Measurements from ENCODE around the gene SKAP1. TPM values are rescaled to one million over a fixed set of nuclear protein-coding genes. Genes with fewer than 3 reads are reported as not detected.
"Not testable (repeated sequence)": the region's sequence is repeated elsewhere in the genome, so short reads cannot be mapped to it uniquely, and the experiment has no call there.

Gene SKAP1
- total RNA-seq, 1 experiment from 2014 or later: 1.3 TPM

DNA sequence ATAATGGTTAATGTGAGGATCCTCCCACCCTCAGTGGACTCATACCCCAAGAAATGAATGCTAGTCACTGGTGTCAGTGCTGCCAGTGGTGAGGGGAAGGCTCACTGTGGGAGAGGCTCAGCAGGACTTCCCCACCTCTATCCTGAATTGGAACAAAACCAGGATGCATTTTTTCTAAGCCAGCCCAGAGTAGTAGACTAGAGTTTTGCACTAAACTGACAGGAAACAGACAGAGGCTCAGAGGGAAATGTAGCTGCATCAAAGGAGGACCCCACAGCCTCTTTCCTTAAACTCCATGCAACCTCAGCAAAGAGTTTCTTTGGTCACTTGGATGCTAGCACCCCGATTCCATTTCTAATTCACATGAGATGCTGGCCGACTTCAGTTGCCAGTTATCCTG is 10.7 kb upstream of the SKAP1 start:
- no peak overlapping the region for H3K27ac ChIP-seq
- no peaks in the 10 kb centered on the region; the same call in 1 of the 2 replicates for H3K9me3 ChIP-seq (replicated peaks)
- no peak overlapping the region for H3K4me3 ChIP-seq
- no peaks in the 10 kb centered on the region for H3K4me1 ChIP-seq (replicated peaks)
- DNase-seq (ENCODE audit: low read depth in 1 of 2, low spot score in 2 of 2): no peak
- no peaks in the 10 kb centered on the region for H3K36me3 ChIP-seq
- H3K27me3 ChIP-seq (replicated peaks): peaks cover 34% of the 10 kb centered on the region

DNA sequence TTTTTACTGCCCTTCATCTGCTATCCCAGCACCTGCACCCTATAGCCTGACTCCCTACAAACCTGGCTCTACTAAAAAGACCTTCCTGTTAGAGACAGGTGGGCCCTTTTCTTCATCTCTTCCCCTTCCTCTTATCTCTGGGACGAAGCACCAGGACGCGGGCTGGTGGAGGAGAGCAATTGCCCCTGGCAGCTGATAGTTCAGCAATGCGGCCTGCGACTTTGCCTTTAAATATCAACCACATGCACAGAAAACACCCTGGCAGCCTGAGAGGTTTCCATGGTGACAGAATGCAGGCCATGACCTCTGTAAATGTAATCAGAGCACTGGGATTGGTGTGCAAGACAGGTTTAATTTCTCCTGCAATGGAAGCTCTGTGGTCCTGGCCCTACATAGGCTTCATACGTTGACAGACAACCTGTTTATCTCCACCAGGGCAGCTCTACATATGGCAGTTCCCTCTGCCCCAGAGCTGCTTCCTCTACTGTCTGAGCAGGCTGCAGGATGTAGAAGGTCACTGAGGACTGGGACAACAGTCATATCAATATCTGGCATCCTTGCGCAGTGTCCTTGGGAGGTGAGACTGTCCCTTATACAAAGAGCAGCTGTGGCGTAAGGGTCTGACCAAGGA is 10.0 kb upstream of the SKAP1 start:
- no peak overlapping the region for H3K4me3 ChIP-seq
- no peak overlapping the region for H3K27ac ChIP-seq
- H3K9me3 ChIP-seq (replicated peaks): no peaks in the 10 kb centered on the region; the same call in 1 of the 2 replicates
- no peaks in the 10 kb centered on the region for H3K36me3 ChIP-seq
- H3K4me1 ChIP-seq (replicated peaks): no peaks in the 10 kb centered on the region
- DNase-seq (ENCODE audit: low read depth in 1 of 2, low spot score in 2 of 2): no peak
- H3K27me3 ChIP-seq (replicated peaks): peaks cover 40% of the 10 kb centered on the region

DNA sequence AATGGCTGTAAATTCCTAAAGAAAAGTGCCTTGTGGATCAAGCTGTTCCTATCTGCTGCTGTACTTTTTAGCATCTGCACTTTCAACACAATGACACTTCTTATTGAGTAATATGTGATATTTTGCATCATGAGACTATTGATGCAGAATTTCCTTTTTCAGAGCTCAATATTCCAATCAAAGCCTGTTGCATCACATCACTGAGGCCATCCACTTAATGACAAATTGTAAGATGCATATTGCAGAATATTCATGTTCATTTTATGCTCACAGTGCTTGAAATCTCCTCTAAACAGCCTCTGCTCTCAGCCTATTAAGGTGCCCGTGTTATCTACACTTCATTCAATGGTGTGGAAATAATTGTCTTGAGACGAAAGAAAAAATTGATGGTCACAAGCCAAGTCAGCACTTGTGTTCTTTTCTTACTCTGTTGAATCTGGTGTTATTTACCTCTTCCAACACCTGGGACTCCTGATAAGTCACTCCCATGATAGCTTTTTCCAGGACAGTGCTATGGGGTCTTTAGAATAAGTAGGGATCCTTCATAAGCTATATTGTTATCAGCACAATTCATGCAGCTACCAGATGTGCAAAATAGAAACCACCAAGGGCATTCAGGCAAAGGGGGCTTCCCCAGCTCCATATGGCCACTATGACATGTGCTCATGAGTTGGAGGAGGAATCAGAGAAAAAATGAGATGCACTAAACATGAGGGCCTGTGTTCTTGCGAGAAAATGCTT is 9.3 kb upstream of the SKAP1 start:
- DNase-seq (ENCODE audit: low read depth in 1 of 2, low spot score in 2 of 2): no peak
- Histone ChIP-seq H3K4me1 (replicated peaks) (no peaks in the 10 kb centered on the region), H3K9me3 (replicated peaks) (no peaks in the 10 kb centered on the region; the same call in 1 of the 2 replicates), H3K27me3 (replicated peaks) (peaks cover 46% of the 10 kb centered on the region), H3K4me3 (no peak overlapping the region), H3K36me3 (no peaks in the 10 kb centered on the region), H3K27ac (no peak overlapping the region)

DNA sequence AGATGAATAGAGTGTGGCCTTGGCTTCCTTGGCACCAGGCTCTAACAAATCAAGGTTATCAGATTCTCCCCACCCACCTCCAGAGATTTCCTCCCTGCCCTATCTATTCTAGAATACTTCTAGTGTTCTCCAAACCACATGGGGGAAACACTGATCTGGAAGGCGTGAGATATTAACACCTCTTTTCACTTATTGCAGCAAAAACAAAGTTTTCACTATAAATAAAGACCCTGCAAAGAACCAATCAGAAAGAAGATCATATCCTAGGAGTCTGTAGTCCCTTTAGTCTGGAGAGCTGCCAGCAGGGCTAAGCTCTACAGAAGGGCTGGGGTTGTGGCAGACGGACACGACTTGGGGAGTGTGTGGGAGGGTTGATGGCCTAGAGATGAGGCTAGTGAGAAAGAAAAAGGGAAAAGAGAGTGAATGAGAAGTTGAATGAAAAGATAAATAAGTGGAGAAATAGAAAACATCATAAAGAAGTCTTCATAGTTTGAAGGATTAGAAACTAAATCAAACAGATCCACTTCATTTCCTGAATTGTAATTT is 8.6 kb upstream of the SKAP1 start:
- Histone ChIP-seq H3K4me3 (no peak overlapping the region), H3K36me3 (no peaks in the 10 kb centered on the region), H3K27ac (no peak overlapping the region), H3K27me3 (replicated peaks) (peaks cover 53% of the 10 kb centered on the region), H3K9me3 (replicated peaks) (no peaks in the 10 kb centered on the region; the same call in 1 of the 2 replicates), H3K4me1 (replicated peaks) (no peaks in the 10 kb centered on the region)
- DNase-seq (ENCODE audit: low read depth in 1 of 2, low spot score in 2 of 2): no peak

DNA sequence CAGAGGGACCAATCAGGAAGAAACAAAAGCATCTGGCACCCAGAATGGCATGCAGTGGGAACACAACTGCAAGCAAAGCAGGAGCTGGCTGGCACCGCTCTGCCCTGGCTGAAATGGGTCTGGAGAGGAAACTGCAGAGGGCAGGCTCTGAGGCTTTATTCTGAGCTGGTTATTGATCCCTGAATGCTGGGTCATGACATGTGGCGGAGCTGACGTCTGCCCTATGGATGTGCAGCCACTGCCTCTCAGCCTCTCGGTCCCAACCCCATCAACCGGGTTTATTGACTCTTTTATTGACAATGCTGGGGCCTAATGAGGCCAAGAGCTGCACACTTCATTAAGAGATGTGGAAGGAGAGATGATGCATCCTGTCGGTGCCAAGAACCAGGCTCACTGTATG is 3.9 kb upstream of the SKAP1 start:
- Histone ChIP-seq H3K27me3 (replicated peaks) (peaks cover 90% of the 10 kb centered on the region), H3K36me3 (no peaks in the 10 kb centered on the region), H3K4me3 (no peak overlapping the region), H3K9me3 (replicated peaks) (no peaks in the 10 kb centered on the region; the same call in 1 of the 2 replicates), H3K4me1 (replicated peaks) (no peaks in the 10 kb centered on the region), H3K27ac (no peak overlapping the region)
- DNase-seq (ENCODE audit: low read depth in 1 of 2, low spot score in 2 of 2): no peak

DNA sequence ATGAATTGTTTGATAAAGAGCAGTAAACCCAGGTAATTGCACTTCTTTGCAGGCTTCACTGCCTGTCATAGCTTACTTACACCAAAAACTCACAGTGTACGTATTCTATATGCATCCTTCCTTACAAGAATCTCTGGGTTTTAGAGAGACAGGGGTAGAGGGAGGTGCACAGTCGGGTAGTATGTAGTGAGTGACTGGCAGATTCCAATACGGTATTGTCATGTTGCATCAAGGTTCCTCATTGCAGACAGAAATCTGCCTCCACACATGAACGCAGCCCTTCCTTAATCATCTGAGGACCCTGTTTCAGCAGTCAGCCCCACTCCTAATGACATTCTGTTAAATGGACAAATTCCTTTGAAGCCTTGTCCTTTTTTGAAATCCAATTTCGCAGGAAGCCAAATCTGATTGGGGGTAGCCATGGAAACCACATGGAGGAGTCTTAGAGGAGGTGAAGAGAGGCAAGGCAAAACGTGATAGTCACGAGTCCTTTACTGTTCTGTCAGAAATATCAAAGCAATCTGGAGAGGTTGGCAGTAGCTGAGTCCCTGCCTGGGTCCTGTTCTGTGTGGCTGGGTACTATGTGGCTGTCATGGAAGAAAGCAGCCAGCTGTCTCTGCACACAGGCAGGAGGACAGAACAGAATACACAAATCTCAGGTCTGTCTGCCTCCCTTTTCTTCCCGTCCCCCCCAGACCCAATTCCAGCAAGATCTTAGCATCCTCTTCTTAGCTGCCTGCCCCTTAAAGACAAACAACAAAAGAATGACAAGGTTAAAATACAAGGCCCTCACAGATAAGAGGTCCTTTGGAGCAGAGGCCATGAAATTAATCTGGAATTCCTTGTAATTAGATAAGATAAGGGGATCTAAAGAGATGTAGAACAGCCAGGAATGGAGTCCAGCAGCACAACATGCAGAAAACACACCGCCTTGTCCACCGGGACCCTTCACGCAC is 3.1 kb upstream of the SKAP1 start:
- Histone ChIP-seq H3K4me3 (no peak overlapping the region), H3K27me3 (replicated peaks) (peaks cover 90% of the 10 kb centered on the region), H3K4me1 (replicated peaks) (no peaks in the 10 kb centered on the region), H3K36me3 (no peaks in the 10 kb centered on the region), H3K9me3 (replicated peaks) (no peaks in the 10 kb centered on the region), H3K27ac (no peak overlapping the region)
- DNase-seq (ENCODE audit: low read depth in 1 of 2, low spot score in 2 of 2): no peak

DNA sequence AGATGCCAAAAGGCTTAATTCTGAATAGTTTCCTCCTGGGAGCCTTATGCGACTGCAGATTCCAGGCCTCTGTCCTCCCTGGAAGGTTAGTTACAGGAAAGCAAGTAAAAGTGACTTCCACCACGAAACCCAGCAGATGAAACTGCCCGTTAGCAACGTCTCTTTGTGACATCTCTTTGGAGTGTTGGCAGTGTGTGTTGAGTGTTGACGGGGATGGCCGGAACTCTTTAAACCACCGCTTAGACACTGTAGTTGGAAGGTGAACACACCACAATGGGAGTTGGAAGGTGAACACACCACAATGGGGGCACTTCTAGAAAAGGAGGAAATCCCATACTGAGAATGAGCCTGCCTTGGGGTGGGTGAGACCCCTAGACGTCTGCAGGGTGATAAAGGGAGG is 858 bp downstream of the SKAP1 start:
- no peaks in the 10 kb centered on the region for H3K9me3 ChIP-seq (replicated peaks)
- peaks cover 71% of the 10 kb centered on the region for H3K27me3 ChIP-seq (replicated peaks)
- H3K27ac ChIP-seq: no peak overlapping the region
- H3K4me1 ChIP-seq (replicated peaks): no peaks in the 10 kb centered on the region
- H3K36me3 ChIP-seq: no peaks in the 10 kb centered on the region
- DNase-seq (ENCODE audit: low read depth in 1 of 2, low spot score in 2 of 2): no peak
- no peak overlapping the region for H3K4me3 ChIP-seq

DNA sequence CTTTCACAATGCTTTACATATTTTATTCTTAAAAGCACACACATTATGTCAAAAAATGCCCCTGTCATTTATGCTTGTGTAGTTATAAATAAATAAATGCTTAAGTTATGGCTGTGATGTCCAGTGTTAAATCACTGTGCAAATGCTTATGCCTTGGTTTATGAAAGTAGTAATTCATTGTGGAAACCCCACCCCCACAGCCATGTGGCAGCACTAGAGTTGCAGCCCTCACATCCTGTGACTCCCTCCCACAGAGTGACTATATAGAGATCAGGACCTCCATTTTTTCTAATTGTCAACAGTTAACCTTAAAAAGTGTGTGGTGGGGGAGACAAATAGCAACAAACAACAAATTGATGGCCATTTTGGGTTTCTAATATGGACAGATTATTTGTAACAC is 2.4 kb downstream of the SKAP1 start:
- DNase-seq (ENCODE audit: low read depth in 1 of 2, low spot score in 2 of 2): no peak
- Histone ChIP-seq H3K9me3 (replicated peaks) (no peaks in the 10 kb centered on the region), H3K27me3 (replicated peaks) (peaks cover 55% of the 10 kb centered on the region), H3K4me1 (replicated peaks) (no peaks in the 10 kb centered on the region), H3K27ac (no peak overlapping the region), H3K36me3 (no peaks in the 10 kb centered on the region), H3K4me3 (no peak overlapping the region)

DNA sequence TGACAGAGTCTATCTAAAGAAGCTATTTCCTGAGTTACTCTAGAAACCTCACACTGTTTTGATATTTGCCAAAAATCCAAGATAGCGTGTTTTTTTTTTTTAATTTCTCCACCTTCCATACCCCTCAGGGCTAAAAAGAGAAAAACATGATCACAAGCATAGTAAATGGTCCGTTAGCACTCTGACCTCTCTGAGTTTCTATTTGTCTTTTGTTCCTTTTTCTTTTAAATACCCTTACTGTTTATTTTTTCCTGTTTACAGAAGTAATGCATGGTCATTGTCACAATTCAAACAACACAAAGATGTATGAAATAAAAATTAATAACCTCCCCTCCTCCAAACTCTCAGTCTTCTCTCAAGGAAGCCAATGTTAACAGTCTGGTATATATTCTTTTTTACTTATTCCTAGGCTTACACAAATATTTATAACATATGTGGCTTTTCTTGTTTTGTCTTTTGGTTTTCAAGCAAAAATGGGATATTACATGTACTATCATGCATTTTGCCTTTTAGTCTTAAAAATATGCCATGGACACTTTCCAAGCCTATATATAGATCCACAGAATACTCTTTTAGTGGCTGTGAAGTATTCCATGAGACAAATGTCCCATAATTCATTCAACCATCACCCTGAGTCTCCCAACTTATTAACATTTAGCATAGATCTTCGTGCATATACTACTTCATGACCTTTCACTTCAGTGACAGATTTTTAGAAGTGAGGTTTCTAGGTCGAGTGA is 3.1 kb downstream of the SKAP1 start:
- H3K4me1 ChIP-seq (replicated peaks): no peaks in the 10 kb centered on the region
- H3K4me3 ChIP-seq: no peak overlapping the region
- H3K36me3 ChIP-seq: no peaks in the 10 kb centered on the region
- H3K27me3 ChIP-seq (replicated peaks): peaks cover 49% of the 10 kb centered on the region
- no peak overlapping the region for H3K27ac ChIP-seq
- no peak for DNase-seq (ENCODE audit: low read depth in 1 of 2, low spot score in 2 of 2)
- no peaks in the 10 kb centered on the region for H3K9me3 ChIP-seq (replicated peaks)

DNA sequence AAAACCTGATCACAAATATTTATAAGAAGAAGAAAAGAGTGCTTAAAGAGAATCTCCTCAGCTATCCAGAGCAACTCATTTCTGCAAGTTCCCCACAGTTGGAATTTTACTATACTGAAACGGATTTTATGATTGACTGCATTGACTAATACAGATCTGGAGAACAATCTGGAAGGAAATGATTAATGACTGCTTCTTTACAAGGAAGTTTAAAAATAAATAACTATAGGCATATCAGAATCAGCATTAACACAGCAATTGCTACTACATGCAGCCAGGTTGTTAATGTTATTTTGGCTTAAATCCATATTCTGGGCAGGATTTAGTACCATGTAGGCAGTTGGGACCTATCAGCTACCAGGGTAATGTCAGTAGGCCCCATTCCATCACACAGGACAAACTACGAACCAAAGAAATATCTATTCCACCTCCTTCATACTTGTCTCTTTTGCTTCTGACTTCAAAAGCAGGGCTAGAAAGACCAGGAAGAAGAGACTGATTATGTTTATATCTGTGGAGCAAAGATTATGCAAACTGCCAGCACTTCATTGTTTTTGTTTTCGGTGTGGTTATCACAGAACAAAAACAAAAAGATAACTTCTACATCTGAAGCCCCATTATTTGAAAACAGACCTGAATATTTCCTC is 3.9 kb downstream of the SKAP1 start:
- H3K9me3 ChIP-seq (replicated peaks): no peaks in the 10 kb centered on the region
- DNase-seq (ENCODE audit: low read depth in 1 of 2, low spot score in 2 of 2): no peak
- H3K27ac ChIP-seq: no peak overlapping the region
- no peaks in the 10 kb centered on the region for H3K4me1 ChIP-seq (replicated peaks)
- H3K27me3 ChIP-seq (replicated peaks): peaks cover 41% of the 10 kb centered on the region
- H3K36me3 ChIP-seq: no peaks in the 10 kb centered on the region
- H3K4me3 ChIP-seq: no peak overlapping the region

DNA sequence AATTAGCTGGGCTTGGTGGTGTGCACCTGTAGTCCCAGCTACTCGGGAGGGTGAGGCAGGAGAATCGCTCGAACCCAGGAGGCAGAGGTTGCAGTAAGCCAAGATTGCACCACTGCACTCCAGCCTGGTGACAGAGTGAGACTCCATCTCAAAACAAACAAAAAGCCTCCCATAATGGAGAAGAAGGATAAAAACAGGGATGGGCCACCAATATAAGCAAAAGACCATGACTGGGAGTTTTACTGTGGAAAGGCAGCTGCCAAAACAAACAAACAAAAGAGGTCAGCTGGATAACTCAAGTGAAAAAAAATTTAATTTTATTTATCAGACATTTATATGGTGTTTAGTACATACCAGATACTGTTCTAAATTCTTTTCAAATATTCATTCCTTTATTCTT is 8.0 kb downstream of the SKAP1 start:
- not testable (repeated sequence) for H3K4me3 ChIP-seq; H3K36me3 ChIP-seq; H3K27ac ChIP-seq; H3K9me3 ChIP-seq (replicated peaks); DNase-seq (ENCODE audit: low read depth in 1 of 2, low spot score in 2 of 2); H3K4me1 ChIP-seq (replicated peaks)
- H3K27me3 ChIP-seq (replicated peaks): peaks cover 19% of the 10 kb centered on the region

DNA sequence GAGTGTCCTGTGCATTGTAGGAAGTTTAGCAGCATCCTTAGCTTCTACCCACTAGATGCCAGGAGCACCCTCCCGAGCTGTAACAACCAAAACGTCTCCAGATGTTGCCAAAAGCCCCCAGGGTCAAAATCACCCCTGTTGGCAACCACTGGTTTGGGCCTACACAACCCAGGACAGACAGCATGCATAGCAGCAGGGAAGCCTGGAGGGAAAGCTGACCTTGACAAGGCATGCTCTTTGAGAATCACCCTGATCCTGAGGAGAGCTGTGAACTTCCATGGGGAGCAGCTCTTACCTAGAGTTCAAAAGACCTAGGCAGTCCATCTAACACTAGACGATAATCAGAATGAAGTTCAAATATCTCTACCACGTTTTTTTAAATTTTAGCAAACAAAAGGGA is 9.2 kb downstream of the SKAP1 start:
- DNase-seq (ENCODE audit: low read depth in 1 of 2, low spot score in 2 of 2): no peak
- Histone ChIP-seq H3K9me3 (replicated peaks) (no peaks in the 10 kb centered on the region), H3K4me3 (no peak overlapping the region), H3K36me3 (no peaks in the 10 kb centered on the region), H3K27ac (no peak overlapping the region), H3K4me1 (replicated peaks) (no peaks in the 10 kb centered on the region), H3K27me3 (replicated peaks) (peaks cover 28% of the 10 kb centered on the region)

DNA sequence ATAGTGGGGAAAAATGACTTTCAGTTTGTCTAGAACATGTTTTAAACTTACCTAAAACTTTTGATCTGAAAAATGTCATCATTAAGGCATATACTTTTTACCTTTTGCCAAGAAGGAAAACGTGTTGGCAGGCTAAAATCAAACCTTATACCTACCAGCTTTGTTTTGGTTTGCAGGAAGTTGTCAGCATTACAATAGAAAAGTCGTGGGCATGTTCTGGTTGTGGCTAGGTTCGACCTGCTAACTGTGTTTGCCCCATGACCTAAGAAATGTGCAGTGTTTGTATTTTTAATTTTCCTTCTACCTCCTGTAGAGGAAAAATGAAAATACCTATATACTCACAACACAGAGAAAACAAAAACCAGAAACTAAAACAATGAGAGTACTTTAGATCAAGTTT is 13.0 kb downstream of the SKAP1 start:
- no peaks in the 10 kb centered on the region for H3K36me3 ChIP-seq
- H3K27ac ChIP-seq: no peak overlapping the region
- no peaks in the 10 kb centered on the region for H3K4me1 ChIP-seq (replicated peaks)
- peaks cover 60% of the 10 kb centered on the region for H3K27me3 ChIP-seq (replicated peaks)
- H3K4me3 ChIP-seq: no peak overlapping the region
- H3K9me3 ChIP-seq (replicated peaks): no peaks in the 10 kb centered on the region
- DNase-seq (ENCODE audit: low read depth in 1 of 2, low spot score in 2 of 2): no peak

Measured in SJSA1 (cell line).